HL-60 (cell line): ENCODE results near the gene APC2.

Experiments
- DNase-seq, 2 experiments: peaks; one replicate each; pipeline ENCODE4 v3.0.0-alpha.2; 2010 to 2020; ENCODE audit warnings: low read depth in 1 of 2, low spot score in 1 of 2
- H3K27ac ChIP-seq: fragments of 250-450 bp; sonication (Bioruptor Pico); replicated peaks from 2 replicates; pipeline ENCODE4 v1.5.1; 2020; ENCODE audit warnings: mild to moderate bottlenecking, moderate library complexity
- H3K27me3 ChIP-seq: fragments of 250-450 bp; sonication (Bioruptor Pico); 2 replicates; pipeline ENCODE4 v1.5.1; 2021; ENCODE audit warnings: mild to moderate bottlenecking, moderate library complexity; ENCODE audit not compliant: insufficient read depth, poor library complexity, severe bottlenecking
- H3K4me3 ChIP-seq: replicated peaks from 2 replicates; pipeline ENCODE4 v1.5.1; 2011; ENCODE audit warnings: mild to moderate bottlenecking, control low read depth, low read length; ENCODE audit not compliant: insufficient read depth
- GABPA ChIP-seq: IDR thresholded peaks from 2 replicates; pipeline ENCODE4 v1.6.1; 2012; ENCODE audit warnings: low read depth
- POLR2AphosphoS5 ChIP-seq: IDR thresholded peaks from 2 replicates; pipeline ENCODE4 v1.6.1; 2012; ENCODE audit warnings: low read depth
- REST ChIP-seq: IDR thresholded peaks from 2 replicates; pipeline ENCODE4 v1.6.1; 2012; ENCODE audit warnings: low read depth; ENCODE audit not compliant: insufficient replicate concordance
- SPI1 ChIP-seq: IDR thresholded peaks from 2 replicates; pipeline ENCODE4 v1.6.1; 2012; ENCODE audit warnings: low read depth, mild to moderate bottlenecking, borderline replicate concordance
- TF ChIP-seq, protein P1 (sequence below): IDR thresholded peaks from one replicate; pipeline ENCODE4 v1.5.1; 2011; ENCODE audit warnings: low read length, control low read depth, inconsistent platforms; ENCODE audit not compliant: insufficient read depth

APC2 gene

GRCh38 chr19:1410136-1410786, 39.7 kb upstream of the APC2 start:
- TF ChIP-seq GABPA (no peak), POLR2AphosphoS5 (no peak), SPI1 (no peak), REST (no peak)
- TF ChIP-seq, protein P1, sequence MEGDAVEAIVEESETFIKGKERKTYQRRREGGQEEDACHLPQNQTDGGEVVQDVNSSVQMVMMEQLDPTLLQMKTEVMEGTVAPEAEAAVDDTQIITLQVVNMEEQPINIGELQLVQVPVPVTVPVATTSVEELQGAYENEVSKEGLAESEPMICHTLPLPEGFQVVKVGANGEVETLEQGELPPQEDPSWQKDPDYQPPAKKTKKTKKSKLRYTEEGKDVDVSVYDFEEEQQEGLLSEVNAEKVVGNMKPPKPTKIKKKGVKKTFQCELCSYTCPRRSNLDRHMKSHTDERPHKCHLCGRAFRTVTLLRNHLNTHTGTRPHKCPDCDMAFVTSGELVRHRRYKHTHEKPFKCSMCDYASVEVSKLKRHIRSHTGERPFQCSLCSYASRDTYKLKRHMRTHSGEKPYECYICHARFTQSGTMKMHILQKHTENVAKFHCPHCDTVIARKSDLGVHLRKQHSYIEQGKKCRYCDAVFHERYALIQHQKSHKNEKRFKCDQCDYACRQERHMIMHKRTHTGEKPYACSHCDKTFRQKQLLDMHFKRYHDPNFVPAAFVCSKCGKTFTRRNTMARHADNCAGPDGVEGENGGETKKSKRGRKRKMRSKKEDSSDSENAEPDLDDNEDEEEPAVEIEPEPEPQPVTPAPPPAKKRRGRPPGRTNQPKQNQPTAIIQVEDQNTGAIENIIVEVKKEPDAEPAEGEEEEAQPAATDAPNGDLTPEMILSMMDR = no peak
- Histone ChIP-seq H3K4me3 (peak overlapping the region; percentile 82), H3K27me3 (no peaks in the 10 kb centered on the region), H3K27ac (peak overlapping the region; percentile 97)
- DNase-seq = no peak

- Histone ChIP-seq H3K27me3 (no peaks in the 10 kb centered on the region), H3K4me3 (no peak overlapping the region), H3K27ac (no peak overlapping the region; the same call in 1 of the 2 replicates)
- no peak for TF ChIP-seq GABPA
- TF ChIP-seq, protein P1 = no peak
- TF ChIP-seq POLR2AphosphoS5 = no peak
- TF ChIP-seq REST = no peak
- no peak for TF ChIP-seq SPI1
- no peak for DNase-seq
These were observed 39.1 kb upstream of the APC2 start for GRCh38 chr19:1410789-1411188.

DNA sequence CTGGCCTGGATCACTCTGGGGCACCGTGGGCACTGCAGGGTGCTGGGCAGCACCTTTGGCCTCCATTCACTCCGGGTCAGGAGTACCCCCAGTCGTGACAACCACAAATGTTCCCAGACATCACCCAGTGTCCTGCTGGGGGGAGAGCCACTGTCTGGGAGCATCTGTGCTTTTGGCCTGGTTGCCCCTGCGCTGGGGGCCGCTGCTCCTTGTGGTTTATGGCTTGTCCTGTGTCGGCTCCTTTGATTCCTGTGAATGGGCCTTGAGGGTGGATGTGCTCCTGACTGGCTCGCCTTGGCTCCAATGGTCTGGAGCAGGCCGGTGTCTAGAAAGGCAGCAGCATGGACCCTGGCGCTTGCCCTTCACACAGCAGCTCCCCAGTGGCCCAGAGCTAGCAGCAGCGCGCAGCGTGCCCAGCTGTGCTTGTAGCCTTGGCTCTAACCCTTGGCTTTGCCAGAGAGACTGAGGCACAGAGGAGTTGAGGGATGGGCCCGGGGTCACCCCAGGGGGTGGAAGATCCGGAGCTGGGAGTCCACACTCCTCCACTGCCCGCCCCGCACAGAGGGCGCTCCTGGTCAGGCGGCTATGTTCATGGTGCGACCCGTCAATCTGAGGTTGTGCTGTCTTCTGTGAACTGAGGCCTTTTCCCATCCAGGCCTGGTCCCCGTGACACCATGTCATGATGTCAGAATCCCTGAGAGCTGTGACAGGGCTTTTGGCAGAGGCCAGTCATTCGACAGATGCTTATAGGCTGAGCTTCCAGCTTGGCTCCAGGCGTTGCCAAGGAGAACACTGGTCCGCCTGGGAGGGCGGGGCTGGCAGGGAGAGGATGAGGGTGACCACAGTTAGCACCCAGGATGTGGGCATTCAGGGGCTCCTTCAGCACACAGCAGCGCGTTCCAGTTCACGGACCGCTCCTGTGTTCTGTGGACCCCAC, 38.4 kb upstream of the APC2 start:
- H3K27ac ChIP-seq = no peak overlapping the region

More for the DNA sequence above, 38.4 kb upstream of the APC2 start:
- Histone ChIP-seq H3K27me3 (no peaks in the 10 kb centered on the region), H3K4me3 (no peak overlapping the region)
- TF ChIP-seq REST (no peak), POLR2AphosphoS5 (no peak), SPI1 (no peak)
- no peak for DNase-seq
